Neural cell (in vitro differentiated cells): Measurements from ENCODE around the gene ZNF860. TPM values are rescaled to one million over a fixed set of nuclear protein-coding genes. Genes with fewer than 3 reads are reported as not detected.

Source experiments
- H2AFZ ChIP-seq: fragments of 200-600, 300-800 bp; sonication (generic), shearing (Covaris generic); 2 replicates; pipeline ENCODE4 v1.6.0; 2014; ENCODE audit warnings: low read depth, mild to moderate bottlenecking, antibody characterized with exemption, low read length, moderate library complexity
- H3F3A ChIP-seq: fragments of 200-600 bp; shearing (Covaris generic); 2 replicates; pipeline ENCODE4 v1.6.1; 2016; ENCODE audit warnings: mild to moderate bottlenecking, moderate library complexity, mixed read lengths, antibody characterized with exemption, low read length; ENCODE audit not compliant: insufficient read depth, poor library complexity, severe bottlenecking
- H3K27ac ChIP-seq: fragments of 200-600, 300-800 bp; sonication (generic), shearing (Covaris generic); 2 replicates; pipeline ENCODE4 v1.5.1; 2014; ENCODE audit warnings: mild to moderate bottlenecking, low read length, moderate library complexity
- H3K27me3 ChIP-seq: fragments of 300-800, 200-600 bp; sonication (generic), shearing (Covaris generic); 2 replicates; pipeline ENCODE4 v1.6.0; 2014; ENCODE audit warnings: mild to moderate bottlenecking, low read depth, low read length, moderate library complexity; ENCODE audit not compliant: insufficient read depth
- H3K36me3 ChIP-seq: fragments of 300-800, 200-600 bp; sonication (generic), shearing (Covaris generic); 2 replicates; pipeline ENCODE4 v1.5.1; 2014; ENCODE audit warnings: mild to moderate bottlenecking, antibody characterized with exemption, low read length, moderate library complexity; ENCODE audit not compliant: insufficient read depth
- H3K4me2 ChIP-seq: fragments of 300-800, 200-600 bp; sonication (generic), shearing (Covaris generic); 2 replicates; pipeline ENCODE4 v1.6.0; 2014; ENCODE audit warnings: mild to moderate bottlenecking, low read length
- H3K4me3 ChIP-seq: fragments of 300-800, 200-600 bp; sonication (generic), shearing (Covaris generic); 2 replicates; pipeline ENCODE4 v1.5.1; 2014; ENCODE audit warnings: mild to moderate bottlenecking, low read length, moderate library complexity
- H3K79me2 ChIP-seq: fragments of 200-600 bp; shearing (Covaris generic); replicated peaks from 2 replicates; pipeline ENCODE4 v1.6.0; 2014; ENCODE audit warnings: mild to moderate bottlenecking, low read length, moderate library complexity; ENCODE audit not compliant: insufficient read depth
- H3K9ac ChIP-seq: fragments of 300-800, 200-600 bp; sonication (generic), shearing (Covaris generic); 2 replicates; pipeline ENCODE4 v1.6.1; 2016; ENCODE audit warnings: mild to moderate bottlenecking, low read length, mixed read lengths
- H3K9me2 ChIP-seq: fragments of 200-600 bp; shearing (Covaris generic); 2 replicates; pipeline ENCODE4 v1.6.1; 2016; ENCODE audit warnings: mild to moderate bottlenecking, low read length, mixed read lengths; ENCODE audit not compliant: insufficient read depth
- H3K9me3 ChIP-seq: fragments of 200-600, 300-800 bp; sonication (generic), shearing (Covaris generic); 2 replicates; pipeline ENCODE4 v1.6.1; 2016; ENCODE audit warnings: mild to moderate bottlenecking, mixed run types, low read length, moderate library complexity, mixed read lengths
- H4K20me1 ChIP-seq: fragments of 200-600 bp; shearing (Covaris generic); 2 replicates; pipeline ENCODE4 v1.6.1; 2016; ENCODE audit warnings: mild to moderate bottlenecking, mixed run types; ENCODE audit not compliant: insufficient read depth
- EP300 ChIP-seq: fragments of 450-650 bp; conservative IDR thresholded peaks from 2 replicates; pipeline ENCODE4 v1.6.1; 2014; ENCODE audit warnings: antibody characterized with exemption, mild to moderate bottlenecking, moderate library complexity; ENCODE audit not compliant: poor library complexity, severe bottlenecking
- EZH2 ChIP-seq: fragments of 200-600, 300-800 bp; shearing (Covaris generic), sonication (generic); IDR thresholded peaks from 2 replicates; pipeline ENCODE4 v1.6.1; 2014; ENCODE audit warnings: antibody characterized with exemption, low read length, borderline replicate concordance, mild to moderate bottlenecking; ENCODE audit not compliant: insufficient read depth, poor library complexity, severe bottlenecking
- MXI1 ChIP-seq: fragments of 450-650 bp; conservative IDR thresholded peaks from 2 replicates; pipeline ENCODE4 v1.6.1; 2014; ENCODE audit warnings: antibody characterized with exemption, mild to moderate bottlenecking; ENCODE audit not compliant: poor library complexity, severe bottlenecking
- POLR2AphosphoS5 ChIP-seq: IDR thresholded peaks from 2 replicates; pipeline ENCODE4 v1.6.1; 2012
- RAD21 ChIP-seq: fragments of 450-650 bp; conservative IDR thresholded peaks from 2 replicates; pipeline ENCODE4 v1.6.1; 2014; ENCODE audit warnings: antibody characterized with exemption, mild to moderate bottlenecking, moderate library complexity
- REST ChIP-seq: IDR thresholded peaks from 2 replicates; pipeline ENCODE4 v1.6.1; 2012; ENCODE audit warnings: borderline replicate concordance
- SMC3 ChIP-seq: fragments of 450-650 bp; conservative IDR thresholded peaks from 2 replicates; pipeline ENCODE4 v1.6.1; 2014; ENCODE audit warnings: antibody characterized with exemption, mild to moderate bottlenecking, moderate library complexity; ENCODE audit not compliant: poor library complexity
- TAF1 ChIP-seq: IDR thresholded peaks from 2 replicates; pipeline ENCODE4 v1.6.1; 2012; ENCODE audit warnings: low read depth
- polyA plus RNA-seq: library from polyadenylated mRNA; depleted of rRNA; stranded (reverse); fragments of >200 nt; gene quantifications from 2 replicates; pipeline ENCODE4 v1.2.3, GENCODE V29; 2014
- TF ChIP-seq, protein P1 (sequence below): fragments of 450-650 bp; IDR thresholded peaks from 2 replicates; pipeline ENCODE4 v1.5.1; 2014; ENCODE audit warnings: antibody characterized with exemption, mild to moderate bottlenecking, moderate library complexity; ENCODE audit not compliant: poor library complexity, severe bottlenecking

Gene ZNF860
- polyA plus RNA-seq, 1 donor from 2014 or later = 1.2 TPM

DNA sequence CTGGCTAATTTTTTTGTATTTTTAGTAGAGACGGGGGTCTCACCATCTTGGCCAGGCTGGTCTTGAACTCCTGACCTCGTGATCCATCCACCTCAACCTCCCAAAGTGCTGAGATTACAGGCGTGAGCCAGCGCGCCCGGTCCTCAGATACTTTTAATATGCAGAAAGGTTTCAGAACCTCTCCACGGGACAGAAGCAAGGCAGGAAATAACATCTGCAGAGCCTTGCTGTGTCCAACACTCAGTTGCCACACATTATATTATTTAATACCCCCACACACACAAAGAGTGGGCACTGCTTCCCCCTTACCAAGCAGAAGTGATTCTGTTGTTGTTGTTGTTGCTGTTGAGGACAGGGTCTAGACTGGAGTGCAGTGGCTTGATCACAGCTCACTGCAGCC is 28.5 kb upstream of the ZNF860 start:
- Histone ChIP-seq H3K27ac (no peak overlapping the region), H3K36me3 (no peaks in the 10 kb centered on the region), H3K9ac (no peak overlapping the region), H3K27me3 (no peaks in the 10 kb centered on the region), H3K79me2 (no peaks in the 10 kb centered on the region), H3K9me3 (no peaks in the 10 kb centered on the region), H2AFZ (no peak overlapping the region), H3K4me2 (no peak overlapping the region), H3K9me2 (no peaks in the 10 kb centered on the region), H4K20me1 (no peaks in the 10 kb centered on the region), H3K4me3 (no peak overlapping the region), H3F3A (no peaks in the 10 kb centered on the region)
- TF ChIP-seq RAD21 = no peak
- no peak for TF ChIP-seq MXI1
- TF ChIP-seq, protein P1, sequence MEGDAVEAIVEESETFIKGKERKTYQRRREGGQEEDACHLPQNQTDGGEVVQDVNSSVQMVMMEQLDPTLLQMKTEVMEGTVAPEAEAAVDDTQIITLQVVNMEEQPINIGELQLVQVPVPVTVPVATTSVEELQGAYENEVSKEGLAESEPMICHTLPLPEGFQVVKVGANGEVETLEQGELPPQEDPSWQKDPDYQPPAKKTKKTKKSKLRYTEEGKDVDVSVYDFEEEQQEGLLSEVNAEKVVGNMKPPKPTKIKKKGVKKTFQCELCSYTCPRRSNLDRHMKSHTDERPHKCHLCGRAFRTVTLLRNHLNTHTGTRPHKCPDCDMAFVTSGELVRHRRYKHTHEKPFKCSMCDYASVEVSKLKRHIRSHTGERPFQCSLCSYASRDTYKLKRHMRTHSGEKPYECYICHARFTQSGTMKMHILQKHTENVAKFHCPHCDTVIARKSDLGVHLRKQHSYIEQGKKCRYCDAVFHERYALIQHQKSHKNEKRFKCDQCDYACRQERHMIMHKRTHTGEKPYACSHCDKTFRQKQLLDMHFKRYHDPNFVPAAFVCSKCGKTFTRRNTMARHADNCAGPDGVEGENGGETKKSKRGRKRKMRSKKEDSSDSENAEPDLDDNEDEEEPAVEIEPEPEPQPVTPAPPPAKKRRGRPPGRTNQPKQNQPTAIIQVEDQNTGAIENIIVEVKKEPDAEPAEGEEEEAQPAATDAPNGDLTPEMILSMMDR = no peak
- no peak for TF ChIP-seq SMC3
- no peak for TF ChIP-seq POLR2AphosphoS5
- TF ChIP-seq EZH2 = no peak
- no peak for TF ChIP-seq REST
- TF ChIP-seq TAF1 = no peak
- no peak for TF ChIP-seq EP300

DNA sequence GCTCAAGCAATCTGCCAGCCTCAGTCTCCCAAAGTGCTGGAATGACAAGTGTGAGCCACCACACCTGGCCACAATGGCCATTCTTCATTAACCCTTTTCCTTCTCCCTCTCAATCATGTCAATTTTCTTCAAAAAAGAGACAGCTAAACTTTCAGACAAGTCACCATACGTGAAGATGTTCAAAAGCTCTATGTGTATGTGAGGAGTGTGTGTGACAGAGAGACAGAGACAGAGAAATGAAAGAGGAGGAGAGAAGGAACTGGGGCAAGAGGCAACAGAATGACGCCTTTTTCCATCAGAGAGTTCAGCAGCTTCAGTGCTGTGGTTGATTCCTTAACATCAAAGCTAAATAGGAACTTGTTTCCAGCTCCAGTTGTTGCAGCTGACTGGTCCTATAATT is 27.9 kb upstream of the ZNF860 start:
- no peaks in the 10 kb centered on the region for H4K20me1 ChIP-seq
- H3K9me2 ChIP-seq = no peaks in the 10 kb centered on the region
- H3K36me3 ChIP-seq = no peaks in the 10 kb centered on the region
- no peak overlapping the region for H3K4me3 ChIP-seq
- H3K4me2 ChIP-seq = no peak overlapping the region
- H3K9me3 ChIP-seq = no peaks in the 10 kb centered on the region
- no peak overlapping the region for H2AFZ ChIP-seq
- H3F3A ChIP-seq = no peaks in the 10 kb centered on the region
- TF ChIP-seq EZH2 = no peak
- no peak for TF ChIP-seq REST
- no peak for TF ChIP-seq RAD21
- TF ChIP-seq SMC3 = no peak
- TF ChIP-seq, protein P1 = no peak
- no peak for TF ChIP-seq TAF1
- TF ChIP-seq POLR2AphosphoS5 = no peak
- no peak for TF ChIP-seq MXI1
- no peak for TF ChIP-seq EP300
- H3K79me2 ChIP-seq = no peaks in the 10 kb centered on the region
- H3K9ac ChIP-seq = no peak overlapping the region
- H3K27ac ChIP-seq = no peak overlapping the region
- no peaks in the 10 kb centered on the region for H3K27me3 ChIP-seq
